Stimulated activated CD8-positive, alpha-beta memory T cell treated with anti-CD3 and anti-CD28 coated beads, Interleukin-7, amount 100 ng/mL, for 1 hour (primary cell): ENCODE data around the gene SIK3.

Experiments
- DNase-seq, 2 donors: peaks; one replicate each; pipeline ENCODE4 v3.0.0-alpha.2; 2020; ENCODE audit warnings: low read depth in 2 of 2

SIK3 gene

GRCh38 chr11:116895048-116895757, 203.0 kb downstream of the SIK3 start:
- no peak for DNase-seq

GRCh38 chr11:116893906-116894305, 204.3 kb downstream of the SIK3 start:
- no peak for DNase-seq

GRCh38 chr11:116893437-116893836, 204.8 kb downstream of the SIK3 start:
- no peak for DNase-seq

- no peak for DNase-seq
Measured at GRCh38 chr11:116892374-116892773, 205.9 kb downstream of the SIK3 start.

- no peak for DNase-seq
Measured at GRCh38 chr11:116891746-116892145, 206.5 kb downstream of the SIK3 start.

- DNase-seq, result no peak
Measured at GRCh38 chr11:116890607-116891006, 207.6 kb downstream of the SIK3 start.

- no peak for DNase-seq
Measured at GRCh38 chr11:116890193-116890592, 208.0 kb downstream of the SIK3 start.

- DNase-seq, result no peak
Measured at GRCh38 chr11:116888884-116889549, 209.2 kb downstream of the SIK3 start.

- no peak for DNase-seq
Measured at GRCh38 chr11:116888024-116888423, 210.2 kb downstream of the SIK3 start.

GRCh38 chr11:116885951-116886655, 212.1 kb downstream of the SIK3 start:
- DNase-seq, result no peak

GRCh38 chr11:116882386-116882785, 215.8 kb downstream of the SIK3 start:
- DNase-seq, result no peak

- no peak for DNase-seq
Measured at GRCh38 chr11:116881143-116881542, 217.1 kb downstream of the SIK3 start.

GRCh38 chr11:116879800-116880625, 218.2 kb downstream of the SIK3 start:
- DNase-seq, result no peak

- no peak for DNase-seq
Measured at GRCh38 chr11:116876656-116877055, 221.6 kb downstream of the SIK3 start.

- no peak for DNase-seq
Measured at GRCh38 chr11:116875194-116875593, 223.0 kb downstream of the SIK3 start.

GRCh38 chr11:116874251-116874650, 224.0 kb downstream of the SIK3 start:
- DNase-seq, result no peak

GRCh38 chr11:116873381-116873780, 224.8 kb downstream of the SIK3 start:
- no peak for DNase-seq

GRCh38 chr11:116871248-116871647, 227.0 kb downstream of the SIK3 start:
- DNase-seq, result no peak

GRCh38 chr11:116870054-116870453, 228.2 kb downstream of the SIK3 start:
- DNase-seq, result no peak

- DNase-seq, result no peak
Measured at GRCh38 chr11:116869610-116870009, 228.6 kb downstream of the SIK3 start.

GRCh38 chr11:116868066-116868465, 230.2 kb downstream of the SIK3 start:
- DNase-seq, result no peak

GRCh38 chr11:116867619-116868018, 230.6 kb downstream of the SIK3 start:
- no peak for DNase-seq
